Mucosa of descending colon (tissue), 3 donors: ENCODE measurements around the gene SPTB. TPM values are rescaled to one million over a fixed set of nuclear protein-coding genes. Genes with fewer than 3 reads are reported as not detected.
A peak's percentile ranks its signal among the peaks of the same experiment; 100 is the strongest.

Experiments
- ATAC-seq: fragments of 200-7000 bp; cut with Tn5 transposase; one replicate; pipeline ENCODE4 v1.9.1; 2020; ENCODE audit warnings: mild to moderate bottlenecking, moderate library complexity
- DNase-seq, 3 donors: peaks; one replicate each; pipeline ENCODE4 v3.0.0-alpha.2; 2020
- H3K36me3 ChIP-seq: fragments of 200-600 bp; one replicate; pipeline ENCODE4 v1.8.0; 2021; ENCODE audit warnings: low read depth, mild to moderate bottlenecking
- H3K4me1 ChIP-seq: fragments of 200-600 bp; one replicate; pipeline ENCODE4 v1.8.0; 2021; ENCODE audit warnings: low read depth, mild to moderate bottlenecking
- H3K4me3 ChIP-seq: fragments of 200-600 bp; one replicate; pipeline ENCODE4 v1.8.0; 2021; ENCODE audit warnings: mild to moderate bottlenecking
- H3K9me3 ChIP-seq: fragments of 200-600 bp; one replicate; pipeline ENCODE4 v1.8.0; 2021; ENCODE audit warnings: mild to moderate bottlenecking
- intact Hi-C, 2 donors: fragments of 100-400 bp; cut with DNase I in 1 of 2; cut with micrococcal nuclease in 1 of 2; formaldehyde crosslinking; loops; one replicate each; pipeline versions ENCODE4 v1.11.0 to v1.11.1; 2022; cut with DNase I, micrococcal nuclease
- total RNA-seq, 3 donors: library from RNA; stranded (reverse); fragmentation: NEBNext Ultra II Directional in 2 of 3; extraction: Animal tissue kit (Norgen Biotek cat#: 25700) in 2 of 3; gene quantifications; one replicate each; pipeline versions ENCODE4 v1.2.1 to v1.2.4, GENCODE V29; 2021 to 2023
- TF ChIP-seq, protein P1 (sequence below): fragments of 200-600 bp; IDR thresholded peaks from one replicate; pipeline ENCODE4 v1.8.0; 2022; ENCODE audit warnings: antibody characterized with exemption, mild to moderate bottlenecking
- donor health status: DM: no; HTN: no; CAD: no; lungs with moderate emphysema.
- donor health status: DM: no; HTN: no; CAD: no.
- donor health status: DM: no; HTN: yes; CAD: no.

SPTB gene
- total RNA-seq, 3 donors from 2014 or later = 0.35 to 1.4 (median 0.51) TPM

DNA sequence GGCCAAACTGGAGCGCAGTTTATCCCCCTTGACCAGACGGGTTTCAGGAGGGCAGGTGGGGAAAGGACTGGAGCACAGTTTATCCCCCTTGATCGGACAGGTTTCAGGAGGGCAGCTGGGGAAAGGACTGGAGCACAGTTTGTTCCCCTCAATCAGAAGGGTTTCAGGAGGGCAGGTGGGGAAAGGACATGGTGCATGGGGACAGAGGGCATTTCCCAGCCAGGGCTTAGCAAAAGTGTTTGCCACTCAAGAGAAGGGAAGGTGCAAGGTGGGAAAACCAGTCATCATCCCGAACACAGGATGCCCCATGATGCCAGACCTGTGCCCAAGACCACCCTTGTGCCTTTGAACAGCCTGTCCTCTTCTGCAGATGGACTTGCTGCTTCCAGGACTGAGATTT lies 54.7 kb downstream of the SPTB start:
- DNase-seq = no peak
- ATAC-seq = no peak
- no peaks in the 10 kb centered on the region for H3K4me1 ChIP-seq
- intact Hi-C loops = loop anchor here (10.0 kb wide), 3 partner anchors 60 to 160 kb away; partner anchors contain the start of gene FNTB (in 1 of the 2)
- no peaks in the 10 kb centered on the region for H3K9me3 ChIP-seq
- no peaks in the 10 kb centered on the region for H3K36me3 ChIP-seq
- no peak overlapping the region for H3K4me3 ChIP-seq
- TF ChIP-seq, protein P1, sequence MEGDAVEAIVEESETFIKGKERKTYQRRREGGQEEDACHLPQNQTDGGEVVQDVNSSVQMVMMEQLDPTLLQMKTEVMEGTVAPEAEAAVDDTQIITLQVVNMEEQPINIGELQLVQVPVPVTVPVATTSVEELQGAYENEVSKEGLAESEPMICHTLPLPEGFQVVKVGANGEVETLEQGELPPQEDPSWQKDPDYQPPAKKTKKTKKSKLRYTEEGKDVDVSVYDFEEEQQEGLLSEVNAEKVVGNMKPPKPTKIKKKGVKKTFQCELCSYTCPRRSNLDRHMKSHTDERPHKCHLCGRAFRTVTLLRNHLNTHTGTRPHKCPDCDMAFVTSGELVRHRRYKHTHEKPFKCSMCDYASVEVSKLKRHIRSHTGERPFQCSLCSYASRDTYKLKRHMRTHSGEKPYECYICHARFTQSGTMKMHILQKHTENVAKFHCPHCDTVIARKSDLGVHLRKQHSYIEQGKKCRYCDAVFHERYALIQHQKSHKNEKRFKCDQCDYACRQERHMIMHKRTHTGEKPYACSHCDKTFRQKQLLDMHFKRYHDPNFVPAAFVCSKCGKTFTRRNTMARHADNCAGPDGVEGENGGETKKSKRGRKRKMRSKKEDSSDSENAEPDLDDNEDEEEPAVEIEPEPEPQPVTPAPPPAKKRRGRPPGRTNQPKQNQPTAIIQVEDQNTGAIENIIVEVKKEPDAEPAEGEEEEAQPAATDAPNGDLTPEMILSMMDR = no peak

DNA sequence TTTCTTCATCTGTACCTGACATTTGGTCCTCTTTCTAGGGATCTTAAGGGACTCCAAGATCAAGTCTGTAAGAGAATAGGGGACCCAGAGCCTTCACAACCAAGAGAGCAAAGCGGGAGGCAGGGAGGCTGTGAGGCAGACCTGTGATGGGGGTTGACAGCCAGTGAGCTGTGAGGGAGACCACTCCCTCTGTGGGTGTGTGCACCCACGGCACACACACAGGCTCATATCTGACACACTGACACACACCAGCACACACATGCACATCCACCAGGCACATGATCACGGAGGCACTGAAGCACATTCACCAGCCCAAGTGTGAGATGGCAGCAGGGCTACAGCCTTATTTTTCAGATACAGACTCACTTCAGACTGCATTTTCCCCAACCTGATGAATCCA lies 55.2 kb downstream of the SPTB start:
- Histone ChIP-seq H3K36me3 (no peaks in the 10 kb centered on the region), H3K4me1 (no peaks in the 10 kb centered on the region), H3K9me3 (no peaks in the 10 kb centered on the region), H3K4me3 (no peak overlapping the region)
- no peak for ATAC-seq
- intact Hi-C loops = loop anchor here (10.0 kb wide), 3 partner anchors 60 to 160 kb away; partner anchors contain the start of gene FNTB (in 1 of the 2)
- DNase-seq = no peak
- TF ChIP-seq, protein P1 = no peak

DNA sequence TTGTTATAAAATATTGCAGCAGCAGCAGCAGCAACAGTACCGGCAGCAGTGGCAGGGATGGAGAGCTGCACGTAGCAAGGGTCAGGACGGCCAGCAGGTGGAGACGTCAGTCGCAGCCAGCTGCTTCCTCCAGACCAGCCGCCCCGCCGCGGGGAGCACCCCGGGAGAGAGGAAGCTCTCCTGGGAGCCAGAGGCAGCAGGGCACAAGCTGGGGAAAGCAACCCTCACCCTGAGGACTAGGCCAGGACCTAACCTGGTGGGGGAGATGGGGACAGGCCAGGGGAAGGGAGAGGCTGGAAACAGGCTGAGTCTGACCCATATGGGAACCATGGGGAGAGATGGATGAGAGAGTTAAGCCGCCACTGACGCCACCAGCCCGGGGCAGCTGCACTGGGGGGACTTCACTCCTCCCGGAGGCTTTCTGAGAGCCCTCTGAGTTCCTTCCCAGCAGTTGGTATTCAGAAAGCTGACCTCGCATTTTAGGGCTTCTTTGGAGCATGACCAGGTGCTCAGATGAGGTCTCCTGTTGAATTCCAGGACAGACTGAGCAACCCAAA lies 56.3 kb downstream of the SPTB start:
- no peaks in the 10 kb centered on the region for H3K4me1 ChIP-seq
- intact Hi-C loops = loop anchor here (10.0 kb wide), 3 partner anchors 61 to 161 kb away; partner anchors contain the start of gene FNTB (in 1 of the 2)
- no peaks in the 10 kb centered on the region for H3K36me3 ChIP-seq
- ATAC-seq = peak; percentile 96
- H3K4me3 ChIP-seq = no peak overlapping the region
- TF ChIP-seq, protein P1 = peak; percentile 68
- no peaks in the 10 kb centered on the region for H3K9me3 ChIP-seq
- DNase-seq = peak; percentile 73 to 85 (median 80)

DNA sequence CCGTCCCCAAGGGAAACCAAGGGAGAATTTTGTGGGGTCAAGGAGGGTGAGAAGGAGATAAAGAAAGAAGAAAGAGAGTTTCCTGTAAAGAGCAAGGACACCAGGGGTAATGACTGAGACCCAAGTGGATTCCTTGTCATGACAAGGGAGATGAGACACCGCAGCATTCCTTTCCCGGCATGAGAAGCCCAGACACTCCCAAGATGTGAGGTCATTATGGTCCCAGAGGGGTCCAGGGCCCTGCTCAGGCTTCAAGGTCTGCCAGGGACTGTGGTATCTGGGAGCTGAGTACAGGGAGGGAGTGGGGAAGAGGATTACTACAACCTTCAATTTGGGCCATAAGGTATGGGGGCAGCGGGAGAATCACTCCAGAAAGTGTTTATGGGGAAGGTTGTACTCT lies 58.1 kb downstream of the SPTB start:
- H3K36me3 ChIP-seq = no peaks in the 10 kb centered on the region
- H3K4me1 ChIP-seq = no peaks in the 10 kb centered on the region
- no peak overlapping the region for H3K4me3 ChIP-seq
- intact Hi-C loops = loop anchor here (10.0 kb wide), 3 partner anchors 63 to 163 kb away; partner anchors contain the start of gene FNTB (in 1 of the 2)
- no peaks in the 10 kb centered on the region for H3K9me3 ChIP-seq
- no peak for ATAC-seq
- TF ChIP-seq, protein P1 = no peak
- DNase-seq = no peak

DNA sequence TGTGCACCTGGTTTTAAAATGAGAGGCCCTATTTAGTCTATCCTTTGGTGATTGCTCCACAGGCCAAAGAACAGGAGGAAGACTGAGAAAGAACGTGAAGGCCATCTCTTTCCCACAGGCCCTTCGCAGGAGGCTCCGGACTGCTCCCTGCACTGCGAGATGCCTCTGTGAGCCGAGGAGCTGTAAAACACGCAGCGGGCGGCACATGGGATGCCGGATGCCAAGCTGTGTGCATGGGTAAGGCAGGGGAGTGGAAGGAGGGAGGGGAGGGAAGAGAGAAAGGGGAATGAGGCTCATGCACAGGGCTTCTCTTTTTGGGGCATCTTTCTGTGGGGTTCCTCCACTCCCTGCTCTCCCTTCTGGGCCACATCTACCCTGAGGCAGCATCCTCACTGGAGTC lies 61.6 kb downstream of the SPTB start:
- TF ChIP-seq, protein P1 = no peak
- H3K9me3 ChIP-seq = no peaks in the 10 kb centered on the region
- H3K4me3 ChIP-seq = no peak overlapping the region
- DNase-seq (no peak), ATAC-seq (no peak)
- H3K4me1 ChIP-seq = no peaks in the 10 kb centered on the region
- no peaks in the 10 kb centered on the region for H3K36me3 ChIP-seq
- intact Hi-C loops = no loop called here

DNA sequence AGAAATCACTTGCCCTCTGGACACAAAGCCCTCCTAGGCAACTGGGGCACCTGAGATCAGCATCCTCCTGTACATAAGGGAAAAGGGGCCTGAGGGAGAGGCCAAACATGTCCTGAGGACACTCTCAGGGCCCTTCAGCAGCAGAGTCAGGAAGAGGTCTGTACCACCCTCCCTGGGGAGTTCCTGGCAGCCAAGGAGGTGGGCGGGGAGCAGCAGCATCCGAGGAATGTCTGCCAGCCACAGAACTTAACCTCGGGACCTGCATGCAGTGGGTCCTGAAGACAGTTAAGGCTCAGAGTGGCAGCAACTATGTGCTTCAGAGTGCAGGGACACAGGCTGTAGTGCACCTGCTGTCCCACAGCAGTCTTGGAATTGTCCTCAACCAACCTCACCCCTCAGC lies 62.1 kb downstream of the SPTB start:
- no peak for ATAC-seq
- H3K4me1 ChIP-seq = no peaks in the 10 kb centered on the region

More for the DNA sequence above, 62.1 kb downstream of the SPTB start:
- DNase-seq = no peak
- Histone ChIP-seq H3K9me3 (no peaks in the 10 kb centered on the region), H3K4me3 (no peak overlapping the region), H3K36me3 (no peaks in the 10 kb centered on the region)
- intact Hi-C loops = no loop called here
- TF ChIP-seq, protein P1 = no peak
